Nephron (organoid): ENCODE data around the gene SLC25A45.

Source experiments
- H3K27ac Mint-ChIP-seq, 3 experiments: 2 replicates each; pipeline ENCODE4 v1.8.0; 2020; ENCODE audit warnings: mixed read lengths in 3 of 3, mild to moderate bottlenecking in 2 of 3, moderate library complexity in 1 of 3
- H3K27me3 Mint-ChIP-seq: 2 replicates; pipeline ENCODE4 v1.8.0; 2021; ENCODE audit warnings: low read depth, mild to moderate bottlenecking, moderate library complexity, mixed read lengths
- H3K36me3 Mint-ChIP-seq: 2 replicates; pipeline ENCODE4 v1.8.0; 2020; ENCODE audit warnings: low read depth, mixed read lengths
- H3K4me1 Mint-ChIP-seq: 2 replicates; pipeline ENCODE4 v1.8.0; 2020; ENCODE audit warnings: mixed read lengths
- H3K4me3 Mint-ChIP-seq, 3 experiments: 2 replicates each; pipeline ENCODE4 v1.8.0; 2020; ENCODE audit warnings: mild to moderate bottlenecking in 3 of 3, mixed read lengths in 3 of 3, moderate library complexity in 2 of 3
- H3K9me3 Mint-ChIP-seq: 2 replicates; pipeline ENCODE4 v1.8.0; 2020; ENCODE audit warnings: mixed read lengths
- TF ChIP-seq, protein P1 (sequence below), 3 experiments: fragments of 200-600 bp; sonication (generic); IDR thresholded peaks; one replicate each; pipeline ENCODE4 v1.5.0; 2021; ENCODE audit warnings: antibody characterized with exemption in 3 of 3; ENCODE audit not compliant: unreplicated experiment in 3 of 3

Gene SLC25A45

DNA sequence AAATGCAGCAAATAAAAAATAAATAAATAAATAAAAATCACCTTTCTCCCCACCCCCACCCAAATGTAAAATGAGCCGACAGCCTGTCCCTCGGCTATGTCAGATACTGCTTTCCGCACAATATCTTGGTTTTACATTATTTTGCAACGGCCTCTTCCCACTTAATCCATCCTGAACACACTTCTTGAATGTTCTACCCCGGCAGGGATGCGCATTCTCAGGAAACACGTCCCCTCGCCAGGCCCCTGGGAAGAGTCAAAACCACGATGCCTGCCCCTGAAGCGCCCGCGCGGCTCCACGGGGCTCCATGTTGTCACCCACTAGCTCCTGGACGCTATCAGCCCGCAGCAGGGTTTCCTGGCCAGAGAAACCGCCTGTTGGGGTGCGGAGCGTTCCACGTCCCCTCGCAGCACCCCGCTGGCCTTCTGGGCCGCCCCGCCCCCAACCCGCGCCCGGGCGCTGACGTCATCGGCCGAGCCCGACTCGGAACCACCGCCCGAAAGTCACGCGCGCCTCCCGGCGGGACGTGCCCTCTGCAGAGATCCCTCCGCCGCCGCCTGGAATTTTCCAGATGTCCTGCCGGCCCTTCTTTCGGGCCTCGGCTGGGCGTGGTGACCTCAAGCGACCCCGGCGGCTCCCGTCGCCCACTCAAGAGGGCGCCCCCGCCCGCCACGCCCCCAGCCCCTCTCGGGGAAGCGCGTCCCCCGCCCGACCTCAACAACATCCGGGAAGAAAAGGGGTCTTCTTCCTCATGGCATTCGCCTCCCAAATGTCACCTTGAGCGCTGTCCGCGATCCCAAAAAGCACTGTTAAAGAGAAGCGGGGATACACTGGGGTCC lies 39.6 kb upstream of the SLC25A45 start:
- H3K9me3 Mint-ChIP-seq: no peaks in the 10 kb centered on the region
- H3K4me3 Mint-ChIP-seq: peak overlapping the region; percentile 91 to 99 (median 92)
- peaks cover 19% of the 10 kb centered on the region for H3K36me3 Mint-ChIP-seq
- H3K27ac Mint-ChIP-seq: peak overlapping the region; percentile 99 to 100 (median 99)
- H3K27me3 Mint-ChIP-seq: no peaks in the 10 kb centered on the region
- H3K4me1 Mint-ChIP-seq: peaks cover 85% of the 10 kb centered on the region
- TF ChIP-seq, protein P1, sequence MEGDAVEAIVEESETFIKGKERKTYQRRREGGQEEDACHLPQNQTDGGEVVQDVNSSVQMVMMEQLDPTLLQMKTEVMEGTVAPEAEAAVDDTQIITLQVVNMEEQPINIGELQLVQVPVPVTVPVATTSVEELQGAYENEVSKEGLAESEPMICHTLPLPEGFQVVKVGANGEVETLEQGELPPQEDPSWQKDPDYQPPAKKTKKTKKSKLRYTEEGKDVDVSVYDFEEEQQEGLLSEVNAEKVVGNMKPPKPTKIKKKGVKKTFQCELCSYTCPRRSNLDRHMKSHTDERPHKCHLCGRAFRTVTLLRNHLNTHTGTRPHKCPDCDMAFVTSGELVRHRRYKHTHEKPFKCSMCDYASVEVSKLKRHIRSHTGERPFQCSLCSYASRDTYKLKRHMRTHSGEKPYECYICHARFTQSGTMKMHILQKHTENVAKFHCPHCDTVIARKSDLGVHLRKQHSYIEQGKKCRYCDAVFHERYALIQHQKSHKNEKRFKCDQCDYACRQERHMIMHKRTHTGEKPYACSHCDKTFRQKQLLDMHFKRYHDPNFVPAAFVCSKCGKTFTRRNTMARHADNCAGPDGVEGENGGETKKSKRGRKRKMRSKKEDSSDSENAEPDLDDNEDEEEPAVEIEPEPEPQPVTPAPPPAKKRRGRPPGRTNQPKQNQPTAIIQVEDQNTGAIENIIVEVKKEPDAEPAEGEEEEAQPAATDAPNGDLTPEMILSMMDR (IDR thresholded peaks at IDR 0.05; ENCODE audit: unreplicated experiment in 3 of 3): no peak

DNA sequence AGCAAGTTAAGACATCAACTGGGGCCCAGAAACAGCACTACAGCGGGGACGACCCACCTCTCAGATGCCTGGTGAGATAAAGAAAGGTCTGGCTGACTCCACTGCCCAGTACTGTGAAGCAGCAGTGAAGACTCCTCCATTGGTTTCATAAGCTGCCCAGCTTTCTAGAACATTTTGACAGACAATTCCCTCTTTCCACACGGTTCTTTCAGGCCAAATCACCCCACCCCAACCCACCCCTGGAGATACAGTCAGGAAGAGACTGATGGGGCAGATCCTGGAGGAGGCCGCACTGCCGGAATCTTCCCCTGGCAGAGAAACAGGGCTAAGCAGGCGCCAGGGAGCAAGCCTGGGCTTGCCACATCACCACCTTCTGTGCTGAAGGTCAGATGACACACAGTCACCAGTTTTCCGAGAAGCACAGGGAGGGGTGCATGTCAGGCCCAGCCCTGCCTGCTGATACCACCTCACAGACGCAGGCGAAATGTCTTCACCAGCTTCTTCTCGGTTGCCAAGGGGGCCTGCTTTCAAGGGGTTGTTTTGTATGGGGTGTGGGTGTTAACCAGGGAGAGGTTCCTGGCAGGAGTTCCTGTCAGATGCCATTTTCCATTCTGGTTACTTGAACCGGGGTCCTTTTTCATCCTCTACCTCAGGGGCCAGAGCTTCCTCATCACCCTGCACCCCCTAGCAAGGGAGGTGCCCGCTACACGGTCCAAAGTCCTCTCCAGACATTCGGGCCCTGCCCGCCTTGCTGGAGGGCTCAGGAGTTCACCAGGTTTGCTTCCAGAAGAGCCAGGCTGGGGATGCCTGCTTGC lies 38.7 kb upstream of the SLC25A45 start:
- TF ChIP-seq, protein P1 (IDR thresholded peaks at IDR 0.05; ENCODE audit: unreplicated experiment in 3 of 3): no peak
- H3K27ac Mint-ChIP-seq: peak overlapping the region; percentile 99 to 100 (median 99)
- H3K4me1 Mint-ChIP-seq: peaks cover 84% of the 10 kb centered on the region
- H3K36me3 Mint-ChIP-seq: peaks cover 13% of the 10 kb centered on the region
- no peaks in the 10 kb centered on the region for H3K27me3 Mint-ChIP-seq
- H3K9me3 Mint-ChIP-seq: no peaks in the 10 kb centered on the region
- peak overlapping the region; percentile 91 to 99 (median 92) for H3K4me3 Mint-ChIP-seq

DNA sequence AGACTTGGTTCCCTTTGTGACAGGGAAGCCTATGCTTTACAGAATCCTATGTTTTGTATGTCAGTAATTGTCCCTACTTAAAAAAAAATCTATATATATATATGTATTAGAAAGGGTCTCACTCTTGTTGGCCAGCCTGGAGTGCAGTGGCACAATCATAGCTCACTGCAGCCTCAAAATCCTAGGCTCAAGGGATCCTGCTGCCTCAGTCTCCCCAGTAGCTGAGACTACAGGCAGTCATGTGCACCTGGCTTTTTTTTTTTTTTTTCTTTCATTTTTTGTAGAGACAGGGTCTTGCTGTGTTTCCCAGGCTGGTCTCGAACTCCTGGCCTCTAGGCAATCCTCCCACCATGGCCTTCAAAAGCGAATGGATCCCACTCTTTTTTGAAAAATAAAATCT lies 38.1 kb upstream of the SLC25A45 start:
- TF ChIP-seq, protein P1 (IDR thresholded peaks at IDR 0.05; ENCODE audit: unreplicated experiment in 3 of 3): no peak
- H3K36me3 Mint-ChIP-seq: peaks cover 10% of the 10 kb centered on the region
- H3K4me3 Mint-ChIP-seq: peak overlapping the region; percentile 91 to 99 (median 92)
- H3K9me3 Mint-ChIP-seq: no peaks in the 10 kb centered on the region
- peak overlapping the region; percentile 99 to 100 (median 99) for H3K27ac Mint-ChIP-seq
- H3K4me1 Mint-ChIP-seq: peaks cover 85% of the 10 kb centered on the region
- no peaks in the 10 kb centered on the region for H3K27me3 Mint-ChIP-seq

DNA sequence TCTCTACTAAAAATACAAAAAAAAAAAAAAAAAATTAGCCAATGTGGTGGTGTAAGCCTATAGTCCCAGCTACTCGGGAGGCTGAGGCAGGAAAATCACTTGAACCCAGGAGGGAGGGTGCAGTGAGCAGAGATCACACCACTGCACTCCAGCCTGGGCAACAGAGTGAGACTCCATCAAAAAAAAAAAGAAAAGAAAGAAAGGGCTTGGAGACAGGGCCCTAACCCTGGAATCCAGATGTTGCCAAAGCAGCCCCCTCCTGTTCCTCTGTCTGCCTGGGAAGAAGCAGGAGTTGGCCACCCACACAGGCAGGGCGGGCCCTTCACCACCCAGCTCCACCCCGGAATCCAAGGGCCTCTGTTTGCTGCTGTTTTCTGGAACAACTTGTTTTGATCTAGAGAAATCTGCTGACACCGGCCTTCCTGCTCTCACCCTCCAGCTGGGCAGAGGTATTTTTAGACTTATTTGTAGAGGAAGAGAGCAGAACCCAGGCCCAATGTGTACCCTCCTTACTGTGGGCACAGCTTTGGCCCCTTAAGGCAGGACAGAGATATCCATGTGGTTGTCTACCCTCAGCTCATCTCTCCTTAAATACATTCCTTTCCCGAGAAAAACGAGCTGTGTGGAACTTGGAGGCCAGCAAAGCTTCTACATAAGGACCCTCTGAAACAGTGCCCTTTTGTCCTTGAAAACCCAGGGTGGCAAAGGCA lies 37.5 kb upstream of the SLC25A45 start:
- TF ChIP-seq, protein P1 (IDR thresholded peaks at IDR 0.05; ENCODE audit: unreplicated experiment in 3 of 3): no peak
- peaks cover 6% of the 10 kb centered on the region for H3K36me3 Mint-ChIP-seq

DNA sequence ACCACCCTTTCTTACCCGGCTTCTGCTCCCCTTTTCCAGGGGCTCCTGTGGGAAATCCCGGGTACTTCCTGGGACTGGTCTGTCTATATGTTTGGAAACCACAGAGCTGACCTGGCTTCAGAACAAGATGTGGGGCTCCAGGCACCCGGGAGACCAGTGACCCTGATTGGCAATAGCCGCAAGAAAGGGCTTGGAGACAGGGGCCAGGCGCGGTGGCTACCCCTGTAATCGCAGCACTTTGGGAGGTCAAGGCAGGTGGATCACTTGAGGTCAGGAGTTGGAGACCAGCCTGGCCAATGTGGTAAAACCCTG lies 37.0 kb upstream of the SLC25A45 start:
- Mint-ChIP-seq H3K36me3 (peaks cover 3% of the 10 kb centered on the region), H3K9me3 (no peaks in the 10 kb centered on the region), H3K4me1 (peaks cover 84% of the 10 kb centered on the region), H3K27me3 (no peaks in the 10 kb centered on the region), H3K27ac (peak overlapping the region; percentile 99 to 100 (median 99)), H3K4me3 (peak overlapping the region; percentile 74 to 83 (median 76))
- TF ChIP-seq, protein P1 (IDR thresholded peaks at IDR 0.05; ENCODE audit: unreplicated experiment in 3 of 3): no peak

More for the DNA sequence above, 37.5 kb upstream of the SLC25A45 start:
- peak overlapping the region; percentile 74 to 83 (median 76) for H3K4me3 Mint-ChIP-seq
- no peaks in the 10 kb centered on the region for H3K9me3 Mint-ChIP-seq
- H3K4me1 Mint-ChIP-seq: peaks cover 86% of the 10 kb centered on the region
- H3K27ac Mint-ChIP-seq: peak overlapping the region; percentile 99 to 100 (median 99)
- H3K27me3 Mint-ChIP-seq: no peaks in the 10 kb centered on the region
